VCaP (cell line): ENCODE results near the gene TOGARAM2.
"Not testable (repeated sequence)": the region's sequence is repeated elsewhere in the genome, so short reads cannot be mapped to it uniquely, and the experiment has no call there.

Experiments
- H3K27ac ChIP-seq: fragments of 450-650 bp; 2 replicates; pipeline ENCODE4 v1.5.1; 2017
- TF ChIP-seq, protein P1 (sequence below): fragments of 450-650 bp; conservative IDR thresholded peaks from 2 replicates; pipeline ENCODE4 v1.5.1; 2017; ENCODE audit warnings: mild to moderate bottlenecking, moderate library complexity

Gene TOGARAM2

DNA sequence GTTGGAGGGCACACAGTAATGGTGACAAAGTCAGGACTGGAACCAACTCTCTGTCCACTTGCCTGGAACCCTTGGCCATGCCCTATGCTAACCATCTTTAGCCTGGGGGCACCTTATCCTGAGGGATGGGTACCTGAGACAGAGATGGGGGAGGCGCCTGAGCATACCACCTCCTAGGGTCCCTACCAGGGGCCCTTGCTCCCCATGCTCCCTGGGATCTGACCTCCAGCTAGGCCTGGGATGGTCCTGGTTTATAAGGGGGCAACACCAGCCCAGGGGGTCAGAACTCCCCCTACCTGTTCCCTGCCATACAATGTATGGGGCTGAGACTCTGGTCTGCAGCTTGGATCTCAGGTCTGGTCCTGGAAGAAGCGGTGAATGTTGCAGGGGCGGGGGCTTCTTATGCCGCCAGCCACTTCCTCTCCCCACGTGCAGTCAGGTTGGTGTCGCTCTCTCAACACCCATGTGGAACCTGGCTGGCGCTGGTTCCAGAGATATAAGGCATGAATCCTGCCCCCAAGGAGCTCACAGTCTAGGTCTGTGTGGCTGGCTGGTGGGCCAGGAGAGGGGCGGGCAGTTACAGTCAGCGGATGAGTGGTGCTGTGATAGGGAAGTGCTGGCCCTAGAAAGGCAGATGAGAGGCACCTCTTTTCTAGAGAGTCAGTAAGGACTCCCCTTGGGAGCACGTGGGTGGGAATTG is 3.8 kb upstream of the TOGARAM2 start:
- TF ChIP-seq, protein P1, sequence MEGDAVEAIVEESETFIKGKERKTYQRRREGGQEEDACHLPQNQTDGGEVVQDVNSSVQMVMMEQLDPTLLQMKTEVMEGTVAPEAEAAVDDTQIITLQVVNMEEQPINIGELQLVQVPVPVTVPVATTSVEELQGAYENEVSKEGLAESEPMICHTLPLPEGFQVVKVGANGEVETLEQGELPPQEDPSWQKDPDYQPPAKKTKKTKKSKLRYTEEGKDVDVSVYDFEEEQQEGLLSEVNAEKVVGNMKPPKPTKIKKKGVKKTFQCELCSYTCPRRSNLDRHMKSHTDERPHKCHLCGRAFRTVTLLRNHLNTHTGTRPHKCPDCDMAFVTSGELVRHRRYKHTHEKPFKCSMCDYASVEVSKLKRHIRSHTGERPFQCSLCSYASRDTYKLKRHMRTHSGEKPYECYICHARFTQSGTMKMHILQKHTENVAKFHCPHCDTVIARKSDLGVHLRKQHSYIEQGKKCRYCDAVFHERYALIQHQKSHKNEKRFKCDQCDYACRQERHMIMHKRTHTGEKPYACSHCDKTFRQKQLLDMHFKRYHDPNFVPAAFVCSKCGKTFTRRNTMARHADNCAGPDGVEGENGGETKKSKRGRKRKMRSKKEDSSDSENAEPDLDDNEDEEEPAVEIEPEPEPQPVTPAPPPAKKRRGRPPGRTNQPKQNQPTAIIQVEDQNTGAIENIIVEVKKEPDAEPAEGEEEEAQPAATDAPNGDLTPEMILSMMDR: no peak
- no peak overlapping the region for H3K27ac ChIP-seq

DNA sequence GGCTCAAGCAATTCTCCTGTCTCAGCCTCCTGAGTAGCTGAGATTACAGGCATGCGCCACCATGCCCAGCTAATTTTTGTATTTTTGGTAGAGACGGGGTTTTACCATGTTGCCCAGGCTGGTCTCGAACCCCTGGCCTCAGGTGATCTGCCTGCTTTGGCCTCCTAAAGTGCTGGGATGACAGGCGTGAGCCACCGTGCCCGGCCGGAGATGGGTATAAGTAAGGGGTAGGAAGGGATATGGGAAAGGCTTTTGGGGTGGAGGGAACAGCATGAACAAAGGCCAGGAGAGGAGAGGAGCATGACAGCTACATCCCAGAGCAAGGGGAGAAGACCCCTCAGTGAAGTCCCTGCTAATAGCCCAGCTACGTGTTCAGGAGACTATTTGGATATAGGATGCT is 3.1 kb upstream of the TOGARAM2 start:
- H3K27ac ChIP-seq: not testable (repeated sequence)

DNA sequence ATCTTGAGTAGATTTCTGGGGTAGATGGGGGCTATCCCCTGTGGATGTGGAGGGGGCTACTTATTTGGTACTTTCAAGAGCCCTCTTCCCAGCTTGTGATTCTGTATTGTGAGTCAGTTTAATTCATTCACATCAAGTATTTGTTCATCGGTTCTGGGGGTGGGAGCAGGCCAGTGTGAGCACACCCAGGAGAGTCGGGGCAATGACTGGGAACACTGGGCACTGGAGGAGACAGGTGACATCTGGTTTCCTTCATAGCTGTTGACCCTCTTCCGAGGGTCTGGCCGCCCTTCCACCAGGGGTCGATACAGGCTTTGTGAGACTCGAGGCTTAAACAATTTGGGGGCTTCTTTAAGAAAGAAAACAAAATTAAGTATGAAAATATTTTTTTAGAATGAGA is 2.5 kb upstream of the TOGARAM2 start:
- H3K27ac ChIP-seq: no peak overlapping the region
- TF ChIP-seq, protein P1: no peak

DNA sequence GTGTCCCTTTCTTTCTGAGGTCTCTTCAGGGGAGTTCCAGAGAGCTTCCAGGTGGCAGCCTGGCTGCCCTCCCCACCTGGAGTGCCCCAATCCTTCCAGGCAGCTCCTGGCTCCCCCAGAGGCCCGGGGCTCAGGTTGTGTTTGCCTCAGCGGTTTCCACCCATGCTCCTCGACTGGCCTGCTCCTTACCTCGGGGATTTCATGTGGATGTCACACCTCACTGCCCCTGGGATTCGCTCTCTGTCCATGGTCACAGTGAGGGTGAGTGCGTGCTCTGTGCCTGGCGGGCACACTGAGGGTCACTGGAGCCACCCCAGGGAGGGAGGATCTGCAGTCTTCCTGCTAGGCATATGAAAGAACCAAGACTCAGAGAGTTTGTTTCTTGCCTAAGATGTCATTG is 2.1 kb upstream of the TOGARAM2 start:
- TF ChIP-seq, protein P1: no peak
- H3K27ac ChIP-seq: no peak overlapping the region

DNA sequence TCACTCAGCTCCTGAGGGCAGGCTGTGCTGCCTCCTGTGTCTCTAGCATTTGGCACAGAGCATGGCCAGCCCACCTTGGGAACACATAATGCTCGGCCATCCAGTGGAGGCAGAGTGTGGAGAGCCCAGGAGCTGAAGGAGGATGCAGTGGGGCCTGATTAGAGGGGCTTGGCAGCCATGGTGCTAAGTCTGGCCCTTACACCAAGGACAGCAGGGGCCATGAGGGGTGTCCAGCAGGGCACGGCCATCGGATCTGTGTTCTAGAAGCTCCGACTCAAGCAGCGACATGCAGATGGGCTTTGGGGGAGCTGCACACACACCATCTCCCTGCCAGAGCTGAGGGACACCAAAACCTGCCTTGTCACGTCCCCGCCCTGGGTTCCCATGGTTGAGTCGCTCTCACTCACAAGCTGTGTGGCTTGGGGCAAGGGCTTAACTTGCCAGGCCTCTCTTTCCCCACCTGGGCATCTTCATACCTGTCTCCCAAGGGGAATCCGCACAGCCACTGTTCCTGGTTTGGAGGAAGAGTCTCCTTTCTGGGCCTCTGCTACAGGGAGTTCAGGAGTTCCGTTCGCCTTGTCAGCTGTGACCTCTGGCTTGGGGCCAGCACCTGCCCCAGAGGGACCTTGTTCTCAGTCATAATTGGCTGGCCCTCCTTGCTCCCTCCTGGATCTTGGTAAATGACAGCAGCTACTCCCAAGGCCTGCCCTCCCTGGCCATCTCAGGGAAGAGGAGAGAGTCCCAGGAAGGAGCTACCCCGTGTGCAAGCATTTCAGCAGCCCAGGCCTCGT is 1.3 kb upstream of the TOGARAM2 start:
- H3K27ac ChIP-seq: no peak overlapping the region
- TF ChIP-seq, protein P1: no peak

DNA sequence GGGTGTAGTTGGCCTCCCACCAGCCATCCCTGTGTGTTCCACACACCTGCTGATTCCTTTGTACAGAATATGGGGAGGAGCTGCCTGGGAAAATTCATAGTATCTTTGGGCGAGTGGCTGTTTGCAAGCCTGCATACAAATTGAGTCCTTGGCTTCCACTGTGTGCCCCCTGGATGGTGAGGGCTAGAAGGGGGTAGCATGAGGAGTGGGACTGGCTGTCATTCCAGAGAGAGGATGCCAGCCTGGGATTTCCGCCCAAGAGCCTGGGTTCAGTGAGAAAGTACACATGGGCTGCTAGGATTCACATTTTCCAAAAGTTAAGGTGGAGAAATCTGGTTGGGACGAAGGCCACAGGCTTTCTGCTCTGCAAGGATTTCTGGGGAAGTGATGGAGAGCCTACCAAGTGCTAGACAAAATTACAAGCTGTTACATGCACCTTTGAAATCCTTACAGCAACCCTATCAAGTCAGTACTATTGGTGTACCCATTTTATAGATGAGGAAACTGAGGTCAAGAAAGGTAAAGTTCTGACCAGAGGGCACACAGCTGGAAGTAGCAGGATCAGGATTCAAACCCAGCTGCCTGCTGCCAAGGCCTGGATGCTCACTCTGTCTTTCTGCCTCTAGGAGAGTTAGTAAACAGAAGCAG is 606 bp upstream of the TOGARAM2 start:
- TF ChIP-seq, protein P1: no peak
- peak overlapping the region; percentile 19; the same call in 1 of the 2 replicates for H3K27ac ChIP-seq

DNA sequence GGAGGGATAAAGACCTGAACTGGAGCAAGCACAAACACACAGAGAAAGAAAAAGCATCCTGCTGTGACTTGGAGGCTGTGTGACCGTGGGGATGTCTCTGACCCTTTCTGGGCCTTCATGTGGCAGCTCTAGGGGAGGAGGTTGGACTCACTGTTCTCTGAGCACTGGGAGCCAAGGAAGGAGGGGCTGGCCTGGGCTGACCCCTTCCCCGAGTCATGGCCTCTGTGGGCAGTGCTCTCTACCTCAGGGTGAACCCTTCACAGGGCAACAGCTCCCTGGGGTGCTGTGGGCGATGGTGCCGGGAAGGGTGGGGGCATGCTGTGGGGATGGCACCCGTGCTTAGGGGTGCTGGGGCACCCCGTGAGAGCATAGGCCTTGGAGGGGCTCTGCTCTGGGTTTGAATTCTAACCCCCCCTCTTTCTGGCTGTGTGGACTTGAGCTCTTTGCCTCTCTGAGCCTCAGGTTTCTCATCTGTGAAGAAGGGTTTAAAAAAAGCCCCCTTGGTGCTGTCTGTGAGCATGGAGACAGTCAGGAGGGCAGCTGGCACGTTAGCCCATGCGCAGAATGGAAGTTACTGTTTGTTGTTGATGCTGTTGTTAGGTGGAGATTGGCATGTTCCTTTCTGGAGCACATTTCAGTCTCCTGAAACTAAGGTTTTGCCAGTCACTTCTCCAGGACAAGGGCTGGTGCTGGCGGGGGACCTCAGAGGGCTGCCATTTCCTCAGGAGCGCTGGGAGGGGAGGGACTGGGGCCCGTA is 700 bp downstream of the TOGARAM2 start:
- TF ChIP-seq, protein P1: no peak

More for the DNA sequence above, 700 bp downstream of the TOGARAM2 start:
- peak overlapping the region; percentile 19; the same call in 1 of the 2 replicates for H3K27ac ChIP-seq
